HG03139 (cell line): ENCODE data around the gene ENPP1.
"Not testable (repeated sequence)": the region's sequence is repeated elsewhere in the genome, so short reads cannot be mapped to it uniquely, and the experiment has no call there.

ENCODE experiments used
- ATAC-seq: cut with Tn5 transposase; IDR thresholded peaks from one replicate; pipeline ENCODE4 v1.9.1; 2021; ENCODE audit not compliant: unreplicated experiment

Gene ENPP1

GRCh38 chr6:131828080-131828479 lies 20.3 kb downstream of the ENPP1 start:
- no peak for ATAC-seq

GRCh38 chr6:131828951-131829350 lies 21.1 kb downstream of the ENPP1 start:
- no peak for ATAC-seq

GRCh38 chr6:131831392-131831791 lies 23.6 kb downstream of the ENPP1 start:
- no peak for ATAC-seq

GRCh38 chr6:131831886-131832285 lies 24.1 kb downstream of the ENPP1 start:
- no peak for ATAC-seq

- no peak for ATAC-seq
These were observed 24.5 kb downstream of the ENPP1 start for GRCh38 chr6:131832363-131832762.

- ATAC-seq: no peak
These were observed 30.2 kb downstream of the ENPP1 start for GRCh38 chr6:131838051-131838450.

GRCh38 chr6:131839388-131839787 lies 31.6 kb downstream of the ENPP1 start:
- no peak for ATAC-seq

- ATAC-seq: no peak
These were observed 32.6 kb downstream of the ENPP1 start for GRCh38 chr6:131840441-131840840.

- no peak for ATAC-seq
These were observed 33.2 kb downstream of the ENPP1 start for GRCh38 chr6:131840936-131841583.

- no peak for ATAC-seq
These were observed 35.9 kb downstream of the ENPP1 start for GRCh38 chr6:131843768-131844167.

- ATAC-seq: no peak
These were observed 36.5 kb downstream of the ENPP1 start for GRCh38 chr6:131844243-131844841.

- ATAC-seq: no peak
These were observed 38.3 kb downstream of the ENPP1 start for GRCh38 chr6:131846023-131846663.

GRCh38 chr6:131846905-131847304 lies 39.1 kb downstream of the ENPP1 start:
- ATAC-seq: no peak

- no peak for ATAC-seq
These were observed 42.0 kb downstream of the ENPP1 start for GRCh38 chr6:131849799-131850198.

GRCh38 chr6:131851049-131851769 lies 43.4 kb downstream of the ENPP1 start:
- no peak for ATAC-seq

- no peak for ATAC-seq
These were observed 44.4 kb downstream of the ENPP1 start for GRCh38 chr6:131852200-131852599.

- ATAC-seq: no peak
These were observed 47.0 kb downstream of the ENPP1 start for GRCh38 chr6:131854803-131855202.

- ATAC-seq: no peak
These were observed 51.1 kb downstream of the ENPP1 start for GRCh38 chr6:131858765-131859415.

- not testable (repeated sequence) for ATAC-seq
These were observed 51.8 kb downstream of the ENPP1 start for GRCh38 chr6:131859658-131860057.

- no peak for ATAC-seq
These were observed 53.6 kb downstream of the ENPP1 start for GRCh38 chr6:131861381-131861780.

- ATAC-seq: no peak
These were observed 54.7 kb downstream of the ENPP1 start for GRCh38 chr6:131862476-131862875.
